Lung (tissue), 12 donors: Measurements from ENCODE around the gene THEMIS. TPM values are rescaled to one million over a fixed set of nuclear protein-coding genes. Genes with fewer than 3 reads are reported as not detected.

Source experiments
- ATAC-seq: fragments of 200-7000 bp; cut with Tn5 transposase; one replicate; pipeline ENCODE4 v1.9.1; 2020; ENCODE audit warnings: moderate number of reproducible peaks; ENCODE audit not compliant: insufficient read depth, low FRiP score
- DNase-seq, 3 donors: peaks; one replicate each; pipeline ENCODE4 v3.0.0-alpha.2; 2013 to 2017
- H3K27ac ChIP-seq, 2 donors: one replicate each; pipeline ENCODE4 v1.5.1; 2013; ENCODE audit warnings: mild to moderate bottlenecking in 2 of 2, moderate library complexity in 2 of 2, control low read depth in 1 of 2, inconsistent platforms in 1 of 2, low read depth in 1 of 2, low read length in 1 of 2
- H3K27me3 ChIP-seq, 3 donors: one replicate each; pipeline ENCODE4 v1.5.1; 2013; ENCODE audit warnings: low read length in 2 of 3; ENCODE audit not compliant: control insufficient read depth in 3 of 3, insufficient read depth in 3 of 3
- H3K36me3 ChIP-seq, 4 donors: one replicate each; pipeline ENCODE4 v1.5.1; 2013; ENCODE audit warnings: low read length in 4 of 4, mild to moderate bottlenecking in 1 of 4, moderate library complexity in 1 of 4; ENCODE audit not compliant: control insufficient read depth in 4 of 4, insufficient read depth in 4 of 4
- H3K4me1 ChIP-seq, 5 donors: one replicate each; pipeline ENCODE4 v1.5.1; 2013; ENCODE audit warnings: low read length in 5 of 5, mild to moderate bottlenecking in 2 of 5, moderate library complexity in 1 of 5; ENCODE audit not compliant: control insufficient read depth in 5 of 5, insufficient read depth in 5 of 5
- H3K4me3 ChIP-seq: one replicate; pipeline ENCODE4 v1.5.1; 2013; ENCODE audit warnings: mild to moderate bottlenecking, control low read depth, moderate library complexity
- H3K9ac ChIP-seq, 2 donors: one replicate each; pipeline ENCODE4 v1.5.1; 2013; ENCODE audit warnings: low read length in 2 of 2, control low read depth in 1 of 2; ENCODE audit not compliant: insufficient read depth in 1 of 2
- H3K9me3 ChIP-seq, 4 donors: one replicate each; pipeline ENCODE4 v1.5.1; 2013; ENCODE audit warnings: low read length in 3 of 4, mild to moderate bottlenecking in 1 of 4, moderate library complexity in 1 of 4; ENCODE audit not compliant: control insufficient read depth in 4 of 4, insufficient read depth in 3 of 4
- WGBS, 2 donors: extraction: QIAGEN DNeasy Blood & Tissue Kit; methylation state at CpG; one replicate each; pipeline ENCODE4 v1.1.7; 2013; 5-methylcytosine and 5-hydroxymethylcytosine counted together
- polyA plus RNA-seq, 2 donors: library from polyadenylated mRNA; stranded (reverse); fragments of 200-250 nt; gene quantifications; one replicate each; pipeline ENCODE4 v1.2.1, GENCODE V29; 2013
- total RNA-seq, 2 donors: library from RNA; depleted of rRNA in 1 of 2; stranded (reverse); fragments of >200 nt in 1 of 2; gene quantifications; one replicate each; pipeline ENCODE4 v1.2.1, GENCODE V29; 2014 to 2021
- TF ChIP-seq, protein P1 (sequence below): IDR thresholded peaks from 2 replicates; pipeline ENCODE4 v1.5.1; 2012; ENCODE audit warnings: mild to moderate bottlenecking; ENCODE audit errors: control extremely low read depth, extremely low read depth
- donor health status: control.
- donor health status: control.
- donor health status: Bipolar disorder and iron deficiency.
- donor health status: healthy.
- donor health status: DM: yes; HTN: yes; CAD: no.

The THEMIS gene
- total and polyA plus RNA-seq, 4 donors: 0.22 to 0.86 (median 0.54) TPM

DNA sequence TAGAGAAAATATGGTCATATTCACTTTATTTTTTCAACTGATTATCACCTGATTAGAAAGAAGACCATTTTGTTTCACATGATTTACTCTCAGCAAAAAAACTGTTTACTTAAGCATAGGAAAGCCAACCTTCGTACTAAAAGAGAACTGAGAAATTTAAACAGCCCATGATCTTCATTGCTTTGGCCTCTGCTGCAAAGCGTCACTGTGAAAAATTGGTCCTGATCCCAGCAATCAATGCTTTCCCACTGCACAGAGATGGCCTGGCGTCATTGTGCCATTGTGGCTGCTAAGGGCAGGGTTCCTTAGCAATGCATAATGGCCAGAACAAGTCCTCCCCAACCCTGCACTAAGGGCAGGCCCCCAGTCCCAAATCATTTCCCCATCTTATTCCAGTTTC is 19.9 kb upstream of the THEMIS start:
- Histone ChIP-seq H3K4me3 (no peak overlapping the region), H3K9me3 (no peaks in the 10 kb centered on the region), H3K27me3 (peaks cover 0 to 6% (median 0%) of the 10 kb centered on the region in 3 donors), H3K36me3 (no peaks in the 10 kb centered on the region), H3K27ac (no peak overlapping the region), H3K9ac (no peak overlapping the region), H3K4me1 (no peaks in the 10 kb centered on the region)
- no peak for ATAC-seq
- WGBS, 2 donors: 77 to 86% methylated on average over 3 of the region's 3 CpGs
- TF ChIP-seq, protein P1, sequence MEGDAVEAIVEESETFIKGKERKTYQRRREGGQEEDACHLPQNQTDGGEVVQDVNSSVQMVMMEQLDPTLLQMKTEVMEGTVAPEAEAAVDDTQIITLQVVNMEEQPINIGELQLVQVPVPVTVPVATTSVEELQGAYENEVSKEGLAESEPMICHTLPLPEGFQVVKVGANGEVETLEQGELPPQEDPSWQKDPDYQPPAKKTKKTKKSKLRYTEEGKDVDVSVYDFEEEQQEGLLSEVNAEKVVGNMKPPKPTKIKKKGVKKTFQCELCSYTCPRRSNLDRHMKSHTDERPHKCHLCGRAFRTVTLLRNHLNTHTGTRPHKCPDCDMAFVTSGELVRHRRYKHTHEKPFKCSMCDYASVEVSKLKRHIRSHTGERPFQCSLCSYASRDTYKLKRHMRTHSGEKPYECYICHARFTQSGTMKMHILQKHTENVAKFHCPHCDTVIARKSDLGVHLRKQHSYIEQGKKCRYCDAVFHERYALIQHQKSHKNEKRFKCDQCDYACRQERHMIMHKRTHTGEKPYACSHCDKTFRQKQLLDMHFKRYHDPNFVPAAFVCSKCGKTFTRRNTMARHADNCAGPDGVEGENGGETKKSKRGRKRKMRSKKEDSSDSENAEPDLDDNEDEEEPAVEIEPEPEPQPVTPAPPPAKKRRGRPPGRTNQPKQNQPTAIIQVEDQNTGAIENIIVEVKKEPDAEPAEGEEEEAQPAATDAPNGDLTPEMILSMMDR: no peak
- no peak for DNase-seq

DNA sequence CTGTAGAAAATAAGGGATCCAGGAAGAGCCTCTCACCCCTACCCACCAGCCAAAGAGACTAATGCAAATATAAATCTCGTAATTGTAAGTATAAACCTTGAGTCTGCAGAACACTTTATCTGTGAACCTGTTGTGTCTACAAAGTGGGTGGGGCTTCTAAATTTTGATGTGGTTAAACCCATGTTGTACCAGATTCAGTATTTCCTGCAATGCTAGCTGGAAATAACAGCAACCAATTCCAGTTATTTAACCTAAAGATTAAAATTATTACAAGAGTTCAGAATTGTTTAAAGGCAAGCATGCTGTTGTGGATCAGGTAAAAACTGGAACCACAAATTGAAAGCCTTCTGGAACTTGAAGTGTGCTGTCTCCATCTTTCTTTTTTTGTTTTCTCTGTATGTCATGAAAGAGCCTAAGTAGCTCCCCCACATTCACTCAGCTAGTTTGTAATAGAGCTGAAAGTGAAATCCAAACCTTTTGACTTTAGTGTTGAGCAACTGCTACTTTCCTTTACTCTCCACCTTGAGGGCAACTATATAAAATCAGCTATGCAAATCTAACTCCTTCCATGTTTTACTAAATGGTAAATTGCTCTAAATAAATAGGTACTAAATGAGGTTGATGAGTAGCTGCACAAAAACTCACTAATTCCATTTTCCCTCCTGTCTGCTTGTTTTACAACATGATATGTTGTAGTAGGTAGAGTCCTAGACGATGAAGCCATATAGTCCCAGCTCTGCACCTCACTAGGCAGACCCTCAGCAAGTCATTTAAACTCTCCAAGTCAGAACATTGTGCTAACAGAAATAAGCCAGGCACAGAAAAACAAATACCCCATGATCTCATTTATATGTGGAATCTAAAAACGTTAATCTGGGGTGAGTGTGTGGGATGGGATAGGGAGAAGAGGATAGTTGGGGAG is 17.9 kb upstream of the THEMIS start:
- H3K27ac ChIP-seq: no peak overlapping the region
- no peaks in the 10 kb centered on the region for H3K4me1 ChIP-seq
- 72 to 83% methylated on average over 3 of the region's 3 CpGs for WGBS, 2 donors
- H3K27me3 ChIP-seq: peaks cover 0 to 6% (median 0%) of the 10 kb centered on the region in 3 donors
- no peak overlapping the region for H3K4me3 ChIP-seq
- H3K9me3 ChIP-seq: no peaks in the 10 kb centered on the region
- no peak overlapping the region for H3K9ac ChIP-seq
- H3K36me3 ChIP-seq: no peaks in the 10 kb centered on the region
- DNase-seq (no peak), ATAC-seq (no peak)
- TF ChIP-seq, protein P1: no peak

DNA sequence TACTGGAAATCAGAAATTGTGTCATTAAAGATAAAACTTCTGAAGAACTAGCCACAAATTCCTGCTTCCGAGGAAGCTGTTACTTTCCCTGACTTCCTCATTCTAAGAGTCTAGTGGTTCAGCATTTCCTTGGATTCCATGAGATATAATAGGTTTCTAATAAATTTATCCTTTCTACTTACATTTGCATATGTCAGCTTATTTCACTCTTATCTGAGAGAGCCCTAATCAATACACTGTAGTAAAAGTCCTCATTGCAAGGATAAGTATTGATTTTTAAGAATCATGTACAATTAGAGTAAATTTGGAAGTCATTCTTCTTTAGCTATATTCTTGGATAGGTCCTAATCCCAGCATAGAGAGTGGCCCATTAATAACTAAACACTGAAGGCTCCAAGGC is 16.9 kb upstream of the THEMIS start:
- Histone ChIP-seq H3K27me3 (peaks cover 0 to 6% (median 0%) of the 10 kb centered on the region in 3 donors), H3K9me3 (no peaks in the 10 kb centered on the region), H3K4me3 (no peak overlapping the region), H3K36me3 (no peaks in the 10 kb centered on the region), H3K4me1 (no peaks in the 10 kb centered on the region), H3K27ac (no peak overlapping the region), H3K9ac (no peak overlapping the region)
- 66 to 70% methylated on average over 1 of the region's 1 CpG for WGBS, 2 donors
- ATAC-seq (no peak), DNase-seq (no peak)
- TF ChIP-seq, protein P1: no peak
